ENCODE results near the gene THUMPD3. TPM values are rescaled to one million over a fixed set of nuclear protein-coding genes. Genes with fewer than 3 reads are reported as not detected.

THUMPD3 gene
- total RNA-seq, 1 donor from 2014 or later: 16.1 TPM

- peak; percentile 78 for DNase-seq (ENCODE audit: low spot score)
Observed at GRCh38 chr3:9352917-9353752, 9.7 kb upstream of the THUMPD3 start.

DNA sequence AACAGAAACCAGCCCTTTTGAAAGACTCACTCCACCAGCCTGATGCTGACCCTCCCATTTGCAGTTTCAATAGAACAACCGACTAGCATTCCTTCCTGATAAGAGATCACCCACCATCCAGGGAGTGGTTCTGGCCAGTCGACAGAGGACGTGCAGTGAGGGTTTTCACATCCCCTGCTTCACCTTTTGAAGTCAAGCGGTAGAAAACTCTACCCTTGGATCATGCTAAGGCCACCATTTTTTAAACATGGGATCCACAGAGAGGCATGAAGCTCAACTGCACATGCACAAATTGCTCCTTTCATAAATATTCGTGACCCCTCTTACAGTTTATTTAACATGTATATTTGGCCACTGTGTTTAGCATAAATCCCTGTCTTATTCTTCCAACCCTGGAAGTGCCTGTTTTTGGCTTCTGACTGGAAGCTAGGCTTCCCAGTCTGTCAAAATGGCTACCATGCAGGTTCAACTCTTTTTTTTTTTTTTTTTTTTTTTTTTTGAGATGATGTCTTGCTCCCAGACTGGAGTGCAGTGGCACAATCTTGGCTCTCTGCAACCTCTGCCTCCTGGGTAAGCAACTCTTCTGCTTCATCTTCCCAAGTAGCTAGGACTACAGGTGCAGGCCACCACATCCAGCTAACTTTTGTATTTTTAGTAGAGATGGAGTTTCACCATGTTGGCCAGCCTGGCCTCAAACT is 1.0 kb upstream of the THUMPD3 start:
- DNase-seq (ENCODE audit: low spot score): no peak

GRCh38 chr3:9369508-9369907 is 6.7 kb downstream of the THUMPD3 start:
- DNase-seq (ENCODE audit: low spot score): no peak

- no peak for DNase-seq (ENCODE audit: low spot score)
Observed at GRCh38 chr3:9373465-9373864, 10.6 kb downstream of the THUMPD3 start.

DNA sequence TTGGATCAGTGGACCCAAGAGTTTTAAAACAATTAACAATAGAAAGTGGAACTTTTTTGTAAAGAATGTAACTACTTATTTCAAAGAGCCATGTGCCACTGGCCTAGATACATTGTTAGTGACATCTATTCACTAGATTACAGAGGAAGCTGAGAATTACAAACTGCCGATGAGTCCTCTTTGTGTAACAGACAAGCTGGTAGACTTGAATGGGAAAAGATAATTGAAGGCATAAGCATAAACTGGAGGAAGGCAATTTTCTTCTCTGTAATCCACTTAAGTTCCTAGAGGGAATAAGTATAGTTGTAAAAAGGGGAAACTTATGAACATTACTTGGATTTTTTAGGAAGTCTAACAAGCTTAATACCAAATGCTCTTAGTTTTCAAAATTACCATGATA is 15.1 kb downstream of the THUMPD3 start:
- no peak for DNase-seq (ENCODE audit: low spot score)

GRCh38 chr3:9379327-9379726 is 16.5 kb downstream of the THUMPD3 start:
- no peak for DNase-seq (ENCODE audit: low spot score)

GRCh38 chr3:9380014-9380413 is 17.2 kb downstream of the THUMPD3 start:
- DNase-seq (ENCODE audit: low spot score): no peak

DNA sequence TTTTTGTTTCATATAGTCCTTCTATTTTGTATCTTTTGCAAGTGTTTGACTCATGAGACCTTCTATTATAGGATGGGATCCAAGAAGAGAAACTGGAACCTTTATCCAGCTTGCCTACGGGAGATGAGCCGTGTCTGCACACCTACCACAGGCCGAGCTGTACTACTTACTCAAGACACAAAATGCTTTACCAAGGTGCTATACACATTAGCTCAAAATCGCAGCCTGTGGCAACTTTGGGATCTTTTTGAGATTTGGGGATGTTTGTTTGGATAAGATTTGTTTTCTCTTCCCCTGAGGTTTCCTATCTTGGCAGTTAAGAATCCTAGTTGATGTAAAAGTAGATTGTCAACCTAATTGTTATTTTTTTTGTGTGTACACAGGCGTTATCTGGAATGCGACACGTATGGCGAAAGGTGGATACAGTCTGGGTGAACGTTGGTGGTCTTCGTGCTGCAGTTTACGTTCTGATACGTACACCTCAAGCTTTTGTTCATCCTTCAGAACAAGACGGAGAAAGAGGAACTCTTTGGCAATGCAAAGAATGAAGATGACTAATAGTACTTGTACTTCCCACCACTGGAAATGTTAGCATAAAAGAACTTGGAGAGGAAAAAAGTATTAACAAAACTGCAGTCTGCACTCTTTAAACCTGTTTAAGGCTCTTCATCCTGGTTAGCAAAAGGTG is 21.4 kb downstream of the THUMPD3 start:
- no peak for DNase-seq (ENCODE audit: low spot score)

DNA sequence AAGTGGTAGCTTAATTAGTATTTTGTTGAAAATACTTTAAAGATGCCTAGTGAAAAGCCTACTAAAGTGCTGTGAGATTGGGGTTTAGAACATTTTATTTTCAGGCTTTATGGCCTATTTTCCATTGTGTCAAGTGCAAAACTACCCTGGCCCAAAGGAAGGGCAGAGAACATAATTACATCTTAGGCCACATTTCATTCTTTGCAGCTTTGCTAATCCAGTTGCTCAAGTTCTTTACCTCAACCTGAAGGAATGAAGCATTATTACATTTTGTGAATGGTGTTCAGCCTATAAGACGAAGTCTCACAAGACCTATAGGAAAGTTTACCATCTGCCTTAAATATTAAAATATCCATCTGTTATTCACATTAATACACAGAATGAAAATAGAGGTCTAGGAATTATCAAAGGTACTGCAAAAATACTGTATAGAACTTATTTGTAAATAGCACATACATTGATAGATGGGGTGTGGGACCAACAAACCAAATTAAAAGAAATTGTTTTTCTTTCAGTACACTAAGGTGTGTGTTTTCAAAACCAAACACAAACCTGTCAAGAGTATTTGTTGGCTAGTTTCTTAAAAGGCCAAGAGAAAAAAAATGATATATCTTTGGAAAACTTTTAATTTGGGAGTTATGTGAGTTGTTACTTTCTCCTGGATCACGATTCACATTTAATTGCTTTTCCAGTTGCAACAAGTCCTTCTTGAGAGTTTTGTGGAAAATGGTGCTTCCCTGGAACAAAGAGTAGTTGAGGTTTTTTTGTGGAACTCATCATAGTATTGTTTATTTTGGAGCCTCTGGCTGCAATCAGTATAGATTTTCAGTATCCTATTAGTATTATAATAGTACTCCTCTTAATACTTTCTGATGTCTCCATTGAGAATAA is 22.6 kb downstream of the THUMPD3 start:
- no peak for DNase-seq (ENCODE audit: low spot score)

- no peak for DNase-seq (ENCODE audit: low spot score)
Observed at GRCh38 chr3:9386078-9386459, 23.2 kb downstream of the THUMPD3 start.

GRCh38 chr3:9386501-9387321 is 23.9 kb downstream of the THUMPD3 start:
- DNase-seq (ENCODE audit: low spot score): no peak

GRCh38 chr3:9387322-9387655 is 24.4 kb downstream of the THUMPD3 start:
- DNase-seq (ENCODE audit: low spot score): no peak

DNA sequence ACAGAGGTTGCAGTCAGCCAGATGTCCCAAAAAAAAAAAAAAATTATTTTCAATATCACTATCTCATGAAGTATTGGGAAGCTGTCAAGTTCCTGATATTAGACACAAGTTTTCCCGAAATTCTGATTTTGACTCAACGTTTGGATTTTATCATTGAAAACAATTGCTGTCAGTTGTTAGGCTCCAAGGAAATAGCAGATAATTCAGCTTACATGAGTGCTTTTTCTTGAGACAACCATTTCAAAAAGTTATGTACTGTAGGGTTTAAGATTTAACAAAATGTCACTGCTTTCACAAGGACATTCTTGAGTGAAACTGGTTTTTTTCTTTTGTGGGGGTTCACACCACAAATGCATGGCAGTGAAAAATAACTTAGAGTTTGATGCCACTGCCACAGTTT is 25.3 kb downstream of the THUMPD3 start:
- no peak for DNase-seq (ENCODE audit: low spot score)

- DNase-seq (ENCODE audit: low spot score): no peak
Observed at GRCh38 chr3:9388562-9389272, 25.9 kb downstream of the THUMPD3 start.

DNA sequence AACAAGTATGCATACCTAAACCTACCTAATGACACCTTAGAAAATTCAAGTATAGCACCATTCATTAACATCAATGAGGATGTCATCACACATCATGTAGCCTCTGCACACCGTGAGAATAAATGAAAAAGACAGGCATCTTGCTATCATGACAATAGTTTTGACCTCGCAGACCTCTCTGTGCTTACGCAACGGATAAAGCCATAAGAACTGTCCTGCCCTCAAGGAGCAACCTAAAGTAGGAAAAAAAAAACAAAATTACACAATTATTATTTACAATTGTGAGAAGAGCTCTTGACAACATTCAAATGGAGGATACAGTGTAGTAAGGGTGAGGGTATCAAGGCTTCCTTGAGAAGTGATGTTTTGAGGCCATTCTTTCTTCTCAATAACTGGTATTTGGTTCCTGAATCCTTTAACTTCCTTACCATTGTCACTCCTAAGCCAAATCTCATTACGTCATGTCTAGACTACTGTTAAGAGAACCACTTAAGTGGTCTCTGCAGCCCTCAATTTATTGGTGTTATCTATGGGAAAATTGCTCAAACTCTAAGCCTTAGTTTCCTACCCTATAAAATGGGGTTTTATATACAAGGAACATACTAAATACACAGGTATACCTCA is 27.5 kb downstream of the THUMPD3 start:
- DNase-seq (ENCODE audit: low spot score): no peak

DNA sequence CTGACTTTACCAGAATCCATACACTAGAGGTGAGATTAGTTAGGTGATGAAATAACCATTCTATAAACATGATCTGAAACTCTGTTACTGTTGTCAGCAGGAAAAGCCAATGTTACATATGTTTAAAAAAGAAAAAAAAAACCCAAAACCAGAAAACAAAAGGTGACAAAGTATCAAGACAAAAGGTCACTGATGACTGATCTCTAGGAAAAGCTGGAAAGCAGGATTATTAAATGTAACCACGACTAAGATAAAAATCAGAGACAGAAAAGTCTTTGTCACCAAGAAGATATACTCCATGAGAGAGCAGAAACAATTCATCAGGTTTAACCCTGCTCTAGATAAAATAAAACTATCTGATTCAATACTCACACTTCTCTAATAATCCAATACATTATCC is 29.2 kb downstream of the THUMPD3 start:
- no peak for DNase-seq (ENCODE audit: low spot score)

- peak; percentile 33 for DNase-seq (ENCODE audit: low spot score)
Observed at GRCh38 chr3:9395570-9396300, 32.9 kb downstream of the THUMPD3 start.

- peak; percentile 98 for DNase-seq (ENCODE audit: low spot score)
Observed at GRCh38 chr3:9396301-9396631, 33.4 kb downstream of the THUMPD3 start.

All from umbilical cord (tissue), 2 donors.